ENCODE data around the gene GATC.

The GATC gene

GRCh38 chr12:120498870-120499515, 52.7 kb downstream of the GATC start:
- DNase-seq: no peak

GRCh38 chr12:120500581-120500980, 54.3 kb downstream of the GATC start:
- DNase-seq: no peak

GRCh38 chr12:120504587-120504986, 58.3 kb downstream of the GATC start:
- no peak for DNase-seq

- no peak for DNase-seq
These were observed 62.3 kb downstream of the GATC start for GRCh38 chr12:120508537-120508936.

Measured in T-helper 1 cell (primary cell).